ENCODE measurements around the gene INIP. TPM values are rescaled to one million over a fixed set of nuclear protein-coding genes. Genes with fewer than 3 reads are reported as not detected.

The INIP gene
- total RNA-seq, 1 donor from 2014 or later = 21.0 TPM

- H3K36me3 ChIP-seq = peaks cover 6% of the 10 kb centered on the region
- ATAC-seq (peak; percentile 12 to 24), DNase-seq (no peak)
- peak overlapping the region; percentile 92 for H3K27ac ChIP-seq
- peak overlapping the region; percentile 99 for H3K4me3 ChIP-seq
- no peaks in the 10 kb centered on the region for H3K27me3 ChIP-seq (ENCODE audit: low read depth)
- H3K4me1 ChIP-seq = peaks cover 48% of the 10 kb centered on the region
- no peaks in the 10 kb centered on the region for H3K9me3 ChIP-seq
- intact Hi-C loops (cut with DNase I) = loop anchor here (10.0 kb wide), 1 partner anchor 84 kb away; no protein-coding TSS in a partner anchor
- TF ChIP-seq CTCF (IDR thresholded peaks at IDR 0.05) = no peak
Observed at GRCh38 chr9:112750764-112751055, 32.8 kb upstream of the INIP start.

GRCh38 chr9:112750016-112750763, 32.3 kb upstream of the INIP start, which contains the start of gene SNX30:
SNX30 (plus strand) TSS chr9:112750760; CDS start chr9:112751002, 242 bp downstream.
- ATAC-seq (peak; percentile 91 to 97), DNase-seq (peak; percentile 94)
- H3K27me3 ChIP-seq (ENCODE audit: low read depth) = no peaks in the 10 kb centered on the region
- TF ChIP-seq CTCF (IDR thresholded peaks at IDR 0.05) = no peak
- H3K4me3 ChIP-seq = peak within 1 kb of the TSS; percentile 99
- H3K36me3 ChIP-seq = peaks cover 6% of the 10 kb centered on the region
- no peaks in the 10 kb centered on the region for H3K9me3 ChIP-seq
- H3K4me1 ChIP-seq = peaks cover 43% of the 10 kb centered on the region
- H3K27ac ChIP-seq = peak within 1 kb of the TSS; percentile 92
- intact Hi-C loops (cut with DNase I) = loop anchor here (10.0 kb wide), 1 partner anchor 85 kb away; no protein-coding TSS in a partner anchor

- Histone ChIP-seq H3K4me1 (peaks cover 14% of the 10 kb centered on the region), H3K27me3 (ENCODE audit: low read depth) (no peaks in the 10 kb centered on the region), H3K4me3 (no peak overlapping the region), H3K36me3 (no peaks in the 10 kb centered on the region), H3K27ac (no peak overlapping the region), H3K9me3 (no peaks in the 10 kb centered on the region)
- no peak for ATAC-seq
- intact Hi-C loops (cut with DNase I) = no loop called here
- DNase-seq = no peak
- TF ChIP-seq CTCF (IDR thresholded peaks at IDR 0.05) = no peak
Observed at GRCh38 chr9:112747094-112747493, 29.2 kb upstream of the INIP start.

GRCh38 chr9:112744177-112744576, 26.3 kb upstream of the INIP start:
- no peaks in the 10 kb centered on the region for H3K9me3 ChIP-seq
- H3K4me1 ChIP-seq = no peaks in the 10 kb centered on the region
- DNase-seq (no peak), ATAC-seq (no peak)
- intact Hi-C loops (cut with DNase I) = no loop called here
- no peaks in the 10 kb centered on the region for H3K36me3 ChIP-seq
- no peak for TF ChIP-seq CTCF (IDR thresholded peaks at IDR 0.05)
- H3K4me3 ChIP-seq = no peak overlapping the region
- H3K27ac ChIP-seq = no peak overlapping the region
- no peaks in the 10 kb centered on the region for H3K27me3 ChIP-seq (ENCODE audit: low read depth)

GRCh38 chr9:112743216-112743836, 25.4 kb upstream of the INIP start:
- intact Hi-C loops (cut with DNase I) = no loop called here
- no peaks in the 10 kb centered on the region for H3K9me3 ChIP-seq
- no peak for ATAC-seq
- no peaks in the 10 kb centered on the region for H3K27me3 ChIP-seq (ENCODE audit: low read depth)
- H3K27ac ChIP-seq = no peak overlapping the region
- no peaks in the 10 kb centered on the region for H3K4me1 ChIP-seq
- no peak for TF ChIP-seq CTCF (IDR thresholded peaks at IDR 0.05)
- H3K36me3 ChIP-seq = no peaks in the 10 kb centered on the region
- H3K4me3 ChIP-seq = no peak overlapping the region
- no peak for DNase-seq
